ENCODE measurements around the gene UVRAG.
A peak's percentile ranks its signal among the peaks of the same experiment; 100 is the strongest.
"Not testable (repeated sequence)": the region's sequence is repeated elsewhere in the genome, so short reads cannot be mapped to it uniquely, and the experiment has no call there.

UVRAG gene

DNA sequence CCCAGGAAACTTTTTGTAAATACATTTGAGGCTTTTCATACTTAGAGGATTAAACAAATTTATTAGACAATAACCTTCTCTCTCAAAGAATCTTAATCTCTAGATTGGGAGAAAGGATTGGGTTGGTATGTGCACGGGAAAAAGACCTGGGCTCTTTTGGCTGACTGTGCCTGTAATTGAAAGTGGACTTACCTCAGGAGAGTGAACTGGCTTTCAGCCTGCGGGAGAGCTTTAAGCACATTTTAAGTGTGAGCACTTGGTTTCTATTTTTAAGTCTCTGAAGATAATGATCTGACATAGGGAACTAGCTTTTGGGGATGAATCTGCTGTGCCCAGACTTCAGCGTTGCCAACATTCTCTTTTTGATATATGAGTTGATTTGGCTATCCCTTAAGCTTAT, 35.8 kb downstream of the UVRAG start:
- no peak for DNase-seq

DNA sequence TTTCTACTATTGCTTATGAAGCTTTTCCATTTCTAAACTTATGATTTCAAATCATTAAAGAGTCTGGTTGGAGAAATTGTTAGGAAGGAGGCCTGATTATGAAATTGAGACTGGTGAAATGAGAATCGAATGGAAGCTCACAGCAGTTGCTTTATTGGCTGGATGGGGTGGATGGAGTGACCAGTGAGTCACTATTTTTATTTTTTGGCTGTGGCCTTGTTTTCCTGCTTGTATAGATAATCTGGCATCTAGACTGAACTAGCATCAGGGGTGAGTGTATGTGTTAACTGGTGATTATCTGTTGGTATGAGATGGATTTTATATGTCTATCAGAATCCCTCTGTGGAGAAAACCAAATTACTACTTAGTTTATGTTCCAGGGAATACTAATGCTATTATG, 36.2 kb downstream of the UVRAG start:
- no peak for DNase-seq

DNA sequence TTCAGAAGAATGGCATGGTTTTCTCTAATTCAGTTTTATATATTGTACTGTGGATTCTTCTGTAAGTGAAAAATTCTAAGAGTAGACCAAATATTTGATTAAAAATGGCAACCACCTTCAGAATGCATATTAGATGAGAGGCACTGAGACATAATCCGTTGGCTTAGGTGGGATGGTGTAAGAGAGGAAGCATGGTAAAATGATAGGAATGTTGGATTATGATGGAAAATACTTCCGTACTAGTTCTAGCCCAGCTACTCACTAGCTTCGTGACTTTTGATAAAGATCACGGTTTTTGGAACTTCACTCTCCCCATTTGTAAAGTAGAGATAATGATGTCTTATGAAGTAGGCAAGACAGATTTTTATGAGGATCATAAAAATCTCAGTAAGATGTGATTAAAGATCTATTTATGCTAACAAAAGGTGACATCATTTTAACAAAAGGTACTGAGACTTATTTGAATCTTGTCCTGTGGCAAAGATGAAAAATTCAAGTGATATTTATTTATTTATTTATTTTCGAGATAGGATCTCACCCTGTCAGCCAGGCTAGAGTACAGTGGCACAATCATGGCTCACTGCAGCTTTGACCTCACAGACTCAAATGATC, 37.5 kb downstream of the UVRAG start:
- no peak for DNase-seq

DNA sequence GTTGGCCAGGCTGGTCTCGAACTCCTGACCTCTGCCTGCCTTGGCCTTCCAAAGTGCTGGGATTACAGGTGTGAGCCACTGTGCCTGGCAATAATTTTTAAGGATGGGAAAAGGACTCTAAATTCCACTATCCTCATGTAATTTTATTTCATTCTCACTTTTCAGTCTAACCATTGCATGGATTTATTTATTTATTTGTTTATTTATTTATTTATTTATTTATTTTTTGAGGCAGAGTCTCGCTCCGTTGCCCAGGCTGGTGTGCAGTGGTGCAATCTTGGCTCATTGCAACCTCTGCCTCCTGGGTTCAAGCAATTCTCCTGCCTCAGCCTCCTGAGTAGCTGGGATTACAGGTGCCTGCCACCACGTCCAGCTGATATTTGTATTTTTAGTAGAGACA, 38.6 kb downstream of the UVRAG start:
- DNase-seq = not testable (repeated sequence)

DNA sequence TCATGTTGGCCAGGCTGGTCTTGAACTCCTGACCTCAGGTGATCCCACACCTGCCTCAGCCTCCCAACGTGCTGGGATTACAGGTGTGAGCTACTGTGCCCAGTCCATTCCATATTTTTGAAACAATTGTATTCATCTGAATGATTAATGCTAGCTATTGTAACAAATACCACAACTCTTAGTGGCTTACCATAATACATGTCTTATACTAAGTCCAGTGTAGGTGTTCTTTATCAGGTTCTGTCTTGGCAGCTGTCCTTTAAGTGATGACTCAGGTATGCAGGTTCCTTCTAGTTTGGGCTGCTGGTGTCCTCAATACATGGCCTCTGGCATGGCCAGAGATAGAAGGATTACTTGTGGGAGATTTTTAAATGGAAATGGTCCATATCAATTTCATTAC, 39.0 kb downstream of the UVRAG start:
- no peak for DNase-seq

DNA sequence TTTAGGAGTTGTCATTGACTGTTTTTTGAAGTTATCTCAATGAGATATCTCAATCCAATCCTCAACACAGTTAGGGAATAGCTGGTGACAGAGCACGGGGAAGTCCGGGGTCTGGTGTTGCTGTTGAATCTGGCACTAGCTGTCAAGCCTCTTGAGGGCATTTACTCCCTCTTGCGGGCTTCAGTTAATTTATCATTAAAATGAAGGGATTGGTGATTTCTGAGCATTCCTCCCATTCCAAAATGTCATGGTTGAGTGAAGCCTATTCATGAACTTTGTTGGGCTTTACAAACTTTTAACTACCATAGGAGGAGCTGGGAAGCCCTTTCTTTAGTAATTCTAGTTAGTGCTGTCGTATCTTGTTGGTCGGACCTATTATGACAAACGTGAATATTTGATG, 40.2 kb downstream of the UVRAG start:
- no peak for DNase-seq

DNA sequence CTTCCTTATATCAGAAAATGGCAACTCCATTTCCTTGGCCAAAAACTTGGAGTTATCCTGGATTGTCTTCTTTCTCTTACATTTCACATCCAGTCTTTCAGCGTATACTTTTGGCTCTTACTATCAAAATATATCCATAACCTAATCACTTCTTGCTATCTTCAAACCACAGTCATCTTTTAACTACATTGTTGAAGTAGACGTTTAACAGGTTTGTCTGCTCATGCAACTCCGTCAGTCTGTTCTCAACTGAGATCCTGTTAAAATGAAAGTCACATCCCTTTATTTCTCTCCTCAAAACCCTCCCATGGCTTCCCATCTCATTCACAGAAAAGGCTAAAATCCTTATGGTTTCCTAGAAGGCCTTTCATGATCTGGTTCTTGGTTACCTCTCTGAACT, 41.9 kb downstream of the UVRAG start:
- DNase-seq = no peak

DNA sequence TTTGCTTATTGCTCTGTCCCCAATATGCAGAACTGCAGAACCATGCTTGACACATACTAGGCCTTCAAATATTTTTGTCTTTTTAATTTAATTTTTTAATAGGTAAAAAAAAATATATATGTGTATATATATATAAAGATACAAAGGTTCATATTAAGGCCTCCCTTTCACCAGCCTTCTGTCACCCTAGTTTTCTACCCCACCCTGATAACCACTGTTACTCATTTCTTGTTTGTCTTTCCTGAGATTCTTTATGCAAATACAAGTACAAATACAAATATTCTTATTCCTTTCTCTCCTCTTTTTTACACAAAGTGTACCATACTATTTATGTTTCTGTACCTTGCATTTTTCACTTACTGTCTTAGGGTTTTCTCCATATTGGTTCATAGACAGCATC, 43.0 kb downstream of the UVRAG start:
- DNase-seq = no peak

DNA sequence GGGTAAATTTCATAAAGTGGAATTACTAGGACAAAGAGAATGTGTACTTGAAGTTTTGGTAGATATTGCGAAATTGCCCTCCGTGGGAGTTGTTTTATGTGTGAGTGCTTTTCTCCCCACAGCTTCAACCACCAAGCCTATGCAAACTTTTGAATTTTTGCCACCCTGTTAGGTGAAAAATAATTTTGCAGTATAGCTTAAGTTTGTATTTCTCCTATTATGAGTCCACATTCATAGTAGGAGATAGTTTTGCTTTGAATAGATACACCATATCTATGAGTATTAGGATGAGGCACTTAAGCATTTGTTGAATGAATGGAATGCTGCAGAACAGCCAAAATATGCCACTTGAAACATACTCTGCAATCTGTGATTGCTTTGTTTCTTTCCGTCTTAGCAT, 43.6 kb downstream of the UVRAG start:
- no peak for DNase-seq

DNA sequence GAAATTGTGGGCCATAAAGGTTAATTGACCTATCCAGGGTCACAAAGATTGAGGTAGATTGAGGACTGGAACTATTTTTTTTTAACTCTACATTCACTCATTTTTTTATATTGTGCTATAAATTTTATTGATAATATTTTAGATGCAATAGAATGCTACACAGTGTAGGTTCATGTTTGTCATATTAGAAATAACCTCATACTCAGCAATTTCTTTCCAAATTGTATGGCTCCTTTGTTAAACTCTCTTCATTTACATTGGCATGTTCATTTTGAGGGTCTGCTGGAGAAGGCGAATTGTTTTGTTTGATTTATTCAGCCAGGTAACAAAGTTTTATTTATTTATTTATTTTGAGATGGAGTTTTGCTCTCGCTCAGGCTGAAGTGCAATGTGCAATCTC, 44.6 kb downstream of the UVRAG start:
- DNase-seq = no peak

DNA sequence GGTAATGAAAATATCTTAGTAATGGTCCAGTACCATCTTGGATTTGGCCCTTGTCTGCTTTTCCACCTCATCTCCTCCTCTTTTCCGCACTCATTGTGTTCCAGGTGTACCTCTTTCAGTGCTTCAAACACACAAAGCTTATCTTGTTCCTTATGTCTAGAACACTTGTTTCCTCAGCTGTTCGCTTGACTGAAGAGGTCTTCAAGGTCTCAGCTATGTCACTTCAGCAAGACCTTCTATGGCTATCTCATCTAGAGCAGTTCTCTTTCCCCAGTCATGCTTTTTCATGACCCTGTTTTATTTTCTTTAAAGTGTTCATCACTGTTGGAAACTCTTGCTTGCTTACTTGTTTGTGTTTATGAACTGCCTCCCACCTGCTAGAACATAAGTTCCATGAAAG, 47.4 kb downstream of the UVRAG start:
- no peak for DNase-seq

DNA sequence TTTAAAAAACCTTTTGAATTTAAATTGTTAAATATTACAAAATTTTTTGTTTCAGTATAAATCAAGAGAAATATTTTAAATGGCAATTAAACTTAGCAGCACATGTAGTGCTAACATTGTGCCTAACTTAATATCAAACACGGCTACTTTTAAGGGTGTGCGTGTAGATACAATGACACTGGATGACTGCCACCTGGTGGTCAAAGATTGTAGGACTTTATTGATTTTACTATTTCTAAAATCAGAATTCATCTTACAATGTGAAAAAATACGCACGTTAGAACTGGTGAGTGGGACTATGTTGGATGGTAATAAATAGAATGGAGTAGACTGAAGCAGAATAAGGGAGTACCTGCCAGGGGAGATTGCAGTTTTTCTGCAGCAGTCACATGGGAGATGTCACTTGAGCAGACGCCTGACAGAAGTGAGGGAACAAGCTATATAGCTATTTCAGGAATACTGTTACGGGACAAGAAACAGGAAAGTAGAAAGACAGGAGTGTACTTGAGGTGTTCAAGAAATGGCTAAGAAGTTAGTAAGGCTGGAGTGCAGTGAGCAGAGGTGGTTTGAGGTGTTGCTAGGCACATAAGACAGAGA, 52.9 kb downstream of the UVRAG start:
- DNase-seq = peak; percentile 47

DNA sequence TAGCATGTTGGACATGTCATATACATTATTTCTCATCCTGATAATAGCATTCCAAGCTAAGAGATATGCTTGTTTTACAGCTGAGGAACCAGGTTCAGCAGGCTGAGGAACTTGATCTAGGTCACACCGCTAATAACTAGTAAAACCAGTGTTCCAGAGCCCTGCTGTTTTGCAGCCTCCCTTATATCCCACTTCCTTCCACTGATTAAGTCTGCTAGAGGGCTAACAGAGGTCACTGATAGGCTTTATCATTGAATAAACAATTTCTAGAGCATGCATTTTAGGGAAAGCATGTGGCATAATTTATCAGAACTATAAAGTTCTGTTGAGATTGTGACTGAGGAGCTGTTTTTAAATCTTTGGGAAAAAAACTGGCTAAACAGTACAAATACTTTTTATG, 54.0 kb downstream of the UVRAG start:
- DNase-seq = no peak

DNA sequence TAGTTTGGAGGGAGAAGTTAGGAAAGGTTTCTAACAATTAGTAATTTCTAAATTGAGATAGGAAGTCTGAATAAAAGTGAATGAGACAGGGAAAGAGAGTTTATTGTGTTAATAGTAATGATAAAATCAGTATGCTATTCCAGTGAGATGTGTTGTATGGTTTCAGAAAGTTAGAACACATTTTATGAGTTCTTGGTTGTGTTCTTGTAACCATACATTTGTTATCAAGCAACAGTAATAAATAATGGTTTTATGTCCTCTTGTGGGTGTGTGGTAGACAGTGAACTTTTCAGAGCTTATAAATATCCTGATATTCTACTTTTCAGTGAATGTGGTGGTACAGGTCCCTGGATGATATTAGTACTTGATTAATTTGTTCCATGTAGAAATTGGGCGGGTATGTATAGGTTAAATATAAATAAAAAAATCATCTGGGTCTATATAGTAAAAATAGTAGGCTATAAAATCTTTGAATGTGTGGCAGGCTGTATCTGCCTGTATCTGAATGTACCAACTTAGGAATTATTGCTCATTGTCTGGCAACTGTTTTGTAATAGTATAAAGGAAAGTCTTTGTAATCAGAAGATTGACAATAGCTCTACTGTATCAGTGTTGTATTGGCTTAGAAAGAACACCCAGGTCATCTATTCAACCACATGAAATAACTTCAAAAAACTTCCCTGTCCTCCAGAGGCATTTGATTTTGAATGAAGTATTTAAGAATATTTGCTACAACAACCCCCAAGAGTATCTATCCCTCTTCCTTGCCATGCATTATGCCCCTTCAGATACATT, 54.8 kb downstream of the UVRAG start:
- no peak for DNase-seq

DNA sequence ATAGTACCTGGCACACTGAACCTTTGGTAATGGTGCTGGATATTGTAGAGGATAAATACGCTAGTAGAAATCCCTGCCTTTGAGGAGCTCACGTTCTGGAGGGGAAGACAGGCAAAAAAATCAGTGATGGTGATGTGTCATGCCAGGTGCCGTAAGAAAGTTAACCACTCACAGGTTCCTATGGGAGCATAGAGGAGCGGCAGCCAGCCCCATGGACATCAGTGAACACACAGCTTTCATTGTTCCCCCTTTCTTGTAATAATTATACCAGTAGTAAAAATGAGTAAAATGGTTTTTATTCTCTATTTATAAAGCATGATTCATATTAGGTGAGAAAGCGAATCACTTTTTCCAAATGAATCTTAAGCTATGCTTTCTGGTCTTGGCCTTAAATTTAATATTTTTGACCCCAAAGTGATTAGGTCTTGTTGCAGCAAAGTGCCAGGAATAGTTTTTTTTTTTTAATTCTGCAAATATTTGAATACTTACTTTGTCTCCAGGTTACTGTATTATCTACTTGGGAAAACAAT, 57.9 kb downstream of the UVRAG start:
- no peak for DNase-seq

DNA sequence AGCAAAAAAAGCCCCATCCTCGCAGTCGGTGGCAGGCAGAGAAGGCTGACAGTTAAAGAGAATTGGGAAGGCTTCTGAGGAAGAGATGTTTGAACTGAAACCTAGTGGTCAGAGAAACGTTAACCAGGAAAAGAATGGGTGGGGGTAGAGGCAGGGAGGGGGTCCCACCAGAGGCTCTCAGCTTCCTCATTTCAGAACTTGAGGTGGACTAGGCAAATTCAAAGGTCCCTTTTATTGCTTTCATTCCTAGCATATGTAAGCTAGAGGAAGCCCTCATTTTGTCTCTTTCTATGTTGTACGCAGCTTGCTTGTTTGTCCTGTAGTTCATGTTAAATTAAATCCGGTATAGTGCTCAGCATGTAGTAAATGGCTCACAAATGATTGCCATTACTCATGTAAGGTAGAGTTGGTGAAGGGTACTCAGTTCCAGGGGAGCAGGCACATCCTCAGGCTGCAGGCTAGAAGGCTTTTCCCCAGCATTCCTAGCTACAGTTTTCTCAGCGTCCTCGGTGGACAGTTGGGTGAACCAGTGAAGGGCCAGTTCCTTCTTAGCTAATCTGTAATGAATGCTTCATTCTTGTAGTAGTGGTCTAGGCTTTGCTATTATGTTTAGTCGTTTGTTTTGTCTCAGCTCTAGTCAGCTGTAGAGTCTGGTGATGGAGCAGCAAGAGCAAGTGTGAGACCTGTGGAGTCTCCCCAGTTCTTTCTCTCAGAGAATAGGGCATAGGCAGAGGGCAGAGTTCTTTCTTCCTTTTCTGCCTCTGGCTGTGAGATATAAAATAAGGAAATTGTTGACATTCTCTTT, 58.6 kb downstream of the UVRAG start:
- DNase-seq = no peak

DNA sequence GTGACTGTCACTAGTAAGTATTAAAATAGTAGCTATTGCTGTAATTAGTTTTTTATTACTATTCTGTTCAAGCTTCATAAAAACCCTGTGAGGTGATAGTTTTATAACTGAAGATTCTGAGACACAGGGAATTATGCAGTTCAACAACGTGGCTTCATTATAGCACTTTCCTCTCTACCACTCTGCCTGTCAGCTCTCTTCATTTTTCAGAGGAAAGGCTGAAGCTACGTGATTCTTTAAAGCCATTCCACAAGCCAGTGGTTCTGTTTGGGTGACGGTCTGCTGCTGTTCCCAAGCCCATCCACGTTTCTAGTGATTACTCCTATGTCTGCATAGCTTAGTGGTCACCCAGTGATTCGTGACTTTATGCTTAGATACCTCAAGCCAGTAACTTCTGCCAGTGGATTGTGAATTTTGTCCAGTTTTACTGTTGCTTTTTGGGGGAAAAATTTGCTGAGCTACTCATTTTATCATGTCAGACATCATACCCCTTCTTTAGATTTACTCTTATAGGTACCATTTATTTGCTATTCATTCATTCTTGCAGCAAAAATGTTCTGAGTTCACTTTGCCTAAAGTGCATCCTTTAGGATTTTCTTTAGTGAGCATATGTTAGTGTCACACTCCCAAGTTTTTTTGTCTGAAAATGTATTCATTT, 59.8 kb downstream of the UVRAG start:
- no peak for DNase-seq

DNA sequence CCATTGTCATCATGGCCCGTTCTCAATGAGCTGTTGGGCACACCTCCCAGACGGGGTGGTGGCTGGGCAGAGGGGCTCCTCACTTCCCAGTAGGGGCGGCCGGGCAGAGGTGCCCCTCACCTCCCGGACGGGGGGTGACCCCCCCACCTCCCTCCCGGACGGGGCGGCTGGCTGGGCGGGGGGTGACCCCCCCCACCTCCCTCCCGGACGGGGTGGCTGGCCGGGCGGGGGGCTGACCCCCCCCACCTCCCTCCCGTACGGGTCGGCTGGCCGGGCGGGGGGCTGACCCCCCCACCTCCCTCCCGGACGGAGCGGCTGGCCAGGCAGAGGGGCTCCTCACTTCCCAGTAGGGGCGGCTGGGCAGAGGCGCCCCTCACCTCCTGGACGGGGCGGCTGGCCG, 62.3 kb downstream of the UVRAG start:
- not testable (repeated sequence) for DNase-seq

DNA sequence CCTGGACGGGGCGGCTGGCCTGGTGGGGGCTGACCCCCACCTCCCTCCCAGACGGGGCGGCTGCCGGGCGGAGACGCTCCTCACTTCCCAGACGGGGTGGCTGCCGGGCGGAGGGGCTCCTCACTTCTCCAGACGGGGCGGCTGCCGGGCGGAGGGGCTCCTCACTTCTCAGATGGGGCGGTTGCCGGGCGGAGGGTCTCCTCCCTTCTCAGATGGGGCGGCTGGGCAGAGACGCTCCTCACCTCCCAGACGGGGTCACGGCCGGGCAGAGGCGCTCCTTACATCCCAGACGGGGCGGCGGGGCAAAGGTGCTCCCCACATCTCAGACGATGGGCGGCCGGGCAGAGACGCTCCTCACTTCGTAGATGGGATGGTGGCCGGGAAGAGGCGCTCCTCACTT, 62.9 kb downstream of the UVRAG start:
- not testable (repeated sequence) for DNase-seq

DNA sequence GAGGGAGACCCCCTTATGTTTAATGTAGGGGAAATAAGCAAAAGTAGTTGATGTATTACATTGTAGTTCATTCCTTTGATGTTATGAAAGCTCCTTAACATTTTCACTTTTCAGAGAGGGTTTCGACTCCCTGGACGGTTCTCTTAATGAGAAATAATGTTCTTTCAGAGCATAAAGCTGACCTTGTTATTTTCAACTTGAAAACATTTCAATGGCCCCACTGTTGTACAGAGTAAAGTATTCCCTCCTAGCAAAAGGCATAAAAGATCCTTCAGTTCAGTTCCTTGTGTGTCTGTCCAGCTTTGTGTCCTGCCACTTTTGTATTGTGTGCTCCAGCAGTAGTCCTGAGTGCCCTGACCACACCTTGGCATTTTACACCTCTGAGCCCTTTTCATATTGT, 63.9 kb downstream of the UVRAG start:
- DNase-seq = no peak

DNA sequence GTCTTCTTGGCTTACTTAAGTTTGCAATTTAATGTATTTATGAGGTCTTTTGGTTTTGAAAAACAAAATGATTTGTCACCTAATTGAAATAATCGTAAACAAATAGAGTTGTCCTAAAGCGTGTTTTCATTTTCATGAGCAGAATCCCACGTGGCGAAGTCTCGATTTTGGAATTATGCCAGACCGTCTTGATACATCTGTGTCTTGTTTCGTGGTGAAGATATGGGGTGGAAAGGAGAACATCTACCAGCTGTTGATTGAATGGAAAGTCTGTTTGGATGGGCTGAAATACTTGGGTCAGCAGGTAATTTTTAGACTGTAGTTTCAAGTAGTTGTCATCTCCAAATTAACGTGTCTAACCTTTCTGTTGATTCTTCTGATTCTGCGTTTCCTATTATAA, 64.7 kb downstream of the UVRAG start:
- DNase-seq = no peak

DNA sequence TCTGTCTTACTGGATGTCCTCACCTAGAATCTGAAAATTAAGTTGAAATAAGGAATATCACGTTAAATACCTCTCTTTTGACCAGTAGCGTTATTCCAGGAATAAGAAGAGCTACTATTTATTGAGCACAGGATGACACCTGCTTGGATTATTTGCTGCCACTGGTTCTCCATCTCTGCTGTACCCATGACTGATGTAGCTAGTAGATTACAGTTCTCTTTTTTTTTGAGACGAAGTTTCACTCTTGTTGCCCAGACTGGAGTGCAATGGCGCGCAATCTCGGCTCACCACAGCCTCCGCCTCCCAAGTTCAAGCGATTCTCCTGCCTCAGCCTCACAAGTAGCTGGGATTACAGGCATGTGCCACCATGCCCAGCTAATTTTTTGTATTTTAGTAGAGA, 65.3 kb downstream of the UVRAG start:
- DNase-seq = not testable (repeated sequence)

DNA sequence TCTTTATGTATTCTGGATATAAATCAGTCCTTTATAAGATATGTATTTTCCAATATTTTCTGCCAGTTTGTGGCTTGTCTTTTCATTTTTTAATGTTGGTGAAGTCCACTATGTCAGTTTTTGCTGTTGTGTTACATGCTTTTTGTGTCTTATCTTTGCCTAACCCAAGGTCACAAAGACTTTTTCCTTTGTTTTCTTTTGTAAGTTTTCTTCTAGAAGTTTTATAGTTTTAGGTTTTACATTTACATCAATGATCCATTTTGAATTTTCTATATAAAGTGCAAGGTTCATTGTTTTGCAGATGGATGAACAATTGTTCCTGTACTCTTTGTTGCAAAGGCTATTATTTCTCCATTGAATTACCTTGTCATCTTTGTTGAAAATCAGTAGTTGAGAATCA, 69.3 kb downstream of the UVRAG start:
- DNase-seq = no peak

Data from COR-L47 (cell line).